ENCODE data around the gene DUOX1. TPM values are rescaled to one million over a fixed set of nuclear protein-coding genes. Genes with fewer than 3 reads are reported as not detected.
"Not testable (repeated sequence)": the region's sequence is repeated elsewhere in the genome, so short reads cannot be mapped to it uniquely, and the experiment has no call there.

The DUOX1 gene
- total RNA-seq, result 0.12 and 0.22 TPM in 2 replicates

DNA sequence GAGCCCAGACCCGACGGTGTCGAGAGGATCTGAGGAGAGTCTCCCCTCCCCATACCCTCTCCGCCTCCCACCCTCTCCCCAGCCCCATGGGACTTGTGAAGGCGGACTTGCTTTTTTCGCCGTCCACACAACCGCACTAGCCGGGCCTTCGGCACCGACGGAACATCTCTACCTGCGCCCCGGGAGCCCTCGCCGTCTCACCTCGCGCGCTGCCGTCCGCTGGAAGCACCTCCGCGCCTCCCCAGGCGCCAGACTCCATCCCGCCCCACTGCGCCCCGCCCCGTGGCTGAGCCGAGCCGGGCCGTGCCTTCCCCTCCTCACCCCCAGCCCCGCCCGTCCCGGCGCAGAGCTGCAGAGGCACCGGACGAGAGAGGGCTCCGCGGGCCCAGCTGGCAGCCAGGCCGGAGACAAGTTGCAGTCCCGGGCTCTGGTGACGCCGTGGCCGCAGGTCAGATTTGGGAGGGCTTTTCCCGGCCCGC is at the start of gene DUOX1, which contains the start of gene DUOXA1:
Gene DUOX1, plus strand, starts transcription at position 344 of the 479 bp plus-strand sequence. CDS start 1,973 bp downstream, outside the sequence.
Gene DUOXA1, minus strand, starts transcription at position 229 of the 479 bp plus-strand sequence. CDS start 6,865 bp downstream, outside the sequence.
- TF ChIP-seq, protein P1, sequence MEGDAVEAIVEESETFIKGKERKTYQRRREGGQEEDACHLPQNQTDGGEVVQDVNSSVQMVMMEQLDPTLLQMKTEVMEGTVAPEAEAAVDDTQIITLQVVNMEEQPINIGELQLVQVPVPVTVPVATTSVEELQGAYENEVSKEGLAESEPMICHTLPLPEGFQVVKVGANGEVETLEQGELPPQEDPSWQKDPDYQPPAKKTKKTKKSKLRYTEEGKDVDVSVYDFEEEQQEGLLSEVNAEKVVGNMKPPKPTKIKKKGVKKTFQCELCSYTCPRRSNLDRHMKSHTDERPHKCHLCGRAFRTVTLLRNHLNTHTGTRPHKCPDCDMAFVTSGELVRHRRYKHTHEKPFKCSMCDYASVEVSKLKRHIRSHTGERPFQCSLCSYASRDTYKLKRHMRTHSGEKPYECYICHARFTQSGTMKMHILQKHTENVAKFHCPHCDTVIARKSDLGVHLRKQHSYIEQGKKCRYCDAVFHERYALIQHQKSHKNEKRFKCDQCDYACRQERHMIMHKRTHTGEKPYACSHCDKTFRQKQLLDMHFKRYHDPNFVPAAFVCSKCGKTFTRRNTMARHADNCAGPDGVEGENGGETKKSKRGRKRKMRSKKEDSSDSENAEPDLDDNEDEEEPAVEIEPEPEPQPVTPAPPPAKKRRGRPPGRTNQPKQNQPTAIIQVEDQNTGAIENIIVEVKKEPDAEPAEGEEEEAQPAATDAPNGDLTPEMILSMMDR (conservative IDR thresholded peaks at IDR 0.05; ENCODE audit: low read depth, low read length), result no peak
- DNase-seq (ENCODE audit: low read depth), result no peak
- H3K4me3 ChIP-seq (ENCODE audit: low read depth, low read length), result no peak within 1 kb of the TSS

DNA sequence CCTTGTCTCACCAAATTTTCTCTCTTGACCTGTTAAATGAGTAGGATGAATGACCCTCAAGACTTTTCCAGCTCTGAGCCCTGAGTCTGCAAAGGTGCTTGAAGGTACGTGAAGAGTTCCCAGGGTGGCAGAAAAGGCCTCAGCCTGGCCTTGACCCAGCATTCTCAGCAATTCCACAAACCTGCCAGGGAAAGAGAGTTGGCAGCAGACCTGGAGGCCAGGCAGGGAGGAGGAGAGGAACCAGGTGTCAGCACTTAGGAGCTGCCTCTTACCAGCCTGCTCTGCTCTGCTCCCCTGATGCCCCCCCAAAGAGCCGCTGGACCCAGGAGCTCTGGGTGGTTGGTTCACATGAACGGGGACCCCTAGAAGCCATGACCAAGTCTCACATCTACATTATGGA is 49.2 kb upstream of the DUOX1 start:
- not testable (repeated sequence) for H3K4me3 ChIP-seq (ENCODE audit: low read depth, low read length); DNase-seq (ENCODE audit: low read depth)

GRCh38 chr15:45082412-45082811 is 47.4 kb upstream of the DUOX1 start:
- not testable (repeated sequence) for DNase-seq (ENCODE audit: low read depth); H3K4me3 ChIP-seq (ENCODE audit: low read depth, low read length)

GRCh38 chr15:45083223-45083622 is 46.6 kb upstream of the DUOX1 start:
- DNase-seq (ENCODE audit: low read depth), result no peak
- H3K4me3 ChIP-seq (ENCODE audit: low read depth, low read length), result no peak overlapping the region
- TF ChIP-seq, protein P1 (conservative IDR thresholded peaks at IDR 0.05; ENCODE audit: low read depth, low read length), result no peak

GRCh38 chr15:45084163-45084562 is 45.6 kb upstream of the DUOX1 start:
- TF ChIP-seq, protein P1 (conservative IDR thresholded peaks at IDR 0.05; ENCODE audit: low read depth, low read length), result no peak
- no peak overlapping the region for H3K4me3 ChIP-seq (ENCODE audit: low read depth, low read length)
- no peak for DNase-seq (ENCODE audit: low read depth)

GRCh38 chr15:45087513-45087912 is 42.3 kb upstream of the DUOX1 start:
- H3K4me3 ChIP-seq (ENCODE audit: low read depth, low read length), result no peak overlapping the region
- TF ChIP-seq, protein P1 (conservative IDR thresholded peaks at IDR 0.05; ENCODE audit: low read depth, low read length), result no peak
- no peak for DNase-seq (ENCODE audit: low read depth)

- TF ChIP-seq, protein P1 (conservative IDR thresholded peaks at IDR 0.05; ENCODE audit: low read depth, low read length), result no peak
These were observed 40.7 kb upstream of the DUOX1 start for GRCh38 chr15:45088801-45089711.

More at GRCh38 chr15:45088801-45089711, 40.7 kb upstream of the DUOX1 start:
- no peak for DNase-seq (ENCODE audit: low read depth)
- no peak overlapping the region for H3K4me3 ChIP-seq (ENCODE audit: low read depth, low read length)

Data from epithelial cell of proximal tubule (primary cell).